HG02885 (cell line): ENCODE results near the gene ROBO1.

Experiments
- ATAC-seq: cut with Tn5 transposase; IDR thresholded peaks from one replicate; pipeline ENCODE4 v1.9.1; 2021; ENCODE audit warnings: mild to moderate bottlenecking; ENCODE audit not compliant: unreplicated experiment, poor library complexity

The ROBO1 gene

DNA sequence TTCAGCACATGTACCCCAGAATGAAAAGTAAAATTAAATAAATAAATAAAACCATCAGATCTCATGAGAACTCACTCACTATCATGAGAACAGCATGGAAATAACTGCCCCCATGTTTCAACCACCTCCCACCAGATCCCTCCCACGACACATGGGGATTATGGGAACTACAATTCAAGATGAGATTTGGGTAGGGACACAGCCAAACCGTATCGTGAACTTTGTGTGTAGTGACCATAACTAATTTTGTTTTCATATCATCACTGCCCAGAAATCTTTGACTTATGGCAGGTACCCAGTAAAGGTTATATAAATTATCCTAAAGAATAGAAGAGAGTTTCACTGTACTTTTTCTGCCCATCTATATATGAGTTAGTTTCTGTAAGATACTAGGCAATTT lies 766.5 kb downstream of the ROBO1 start:
- ATAC-seq = no peak

DNA sequence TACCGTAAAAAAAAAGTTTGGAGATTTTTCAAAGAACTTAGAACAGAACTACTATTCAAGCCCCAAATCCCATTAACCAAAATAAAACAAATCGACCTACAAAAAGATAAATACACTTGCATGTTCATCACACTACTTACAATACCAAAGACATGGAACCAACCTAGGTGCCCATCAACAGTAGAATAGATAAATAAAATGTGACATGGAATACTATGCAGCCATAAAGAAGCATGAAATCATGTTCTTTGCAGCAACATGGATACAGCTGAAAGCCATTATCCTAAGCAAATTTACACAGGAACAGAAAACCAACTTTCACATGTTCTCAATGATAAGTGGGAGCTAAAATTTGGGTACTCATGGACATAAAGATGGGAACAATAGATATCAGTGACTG lies 768.7 kb downstream of the ROBO1 start:
- no peak for ATAC-seq

DNA sequence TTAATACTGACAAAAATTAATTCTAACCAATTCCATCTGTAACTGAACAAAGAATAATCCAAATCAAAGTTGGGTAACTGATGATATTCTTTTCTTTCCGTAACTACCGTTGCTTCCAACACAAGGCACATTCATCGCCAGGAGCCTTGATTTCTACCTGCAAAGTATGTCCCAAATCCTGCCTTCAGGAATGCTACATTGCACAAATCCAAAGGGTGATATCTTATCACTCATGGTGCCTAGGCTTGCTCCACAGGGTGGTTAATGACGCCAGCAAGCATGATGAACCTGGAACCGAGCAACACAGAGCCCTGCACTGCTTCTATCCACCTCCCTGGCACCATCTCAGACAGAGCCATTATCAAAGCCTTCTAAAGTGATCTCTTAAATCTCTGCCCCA lies 772.7 kb downstream of the ROBO1 start:
- ATAC-seq = no peak

DNA sequence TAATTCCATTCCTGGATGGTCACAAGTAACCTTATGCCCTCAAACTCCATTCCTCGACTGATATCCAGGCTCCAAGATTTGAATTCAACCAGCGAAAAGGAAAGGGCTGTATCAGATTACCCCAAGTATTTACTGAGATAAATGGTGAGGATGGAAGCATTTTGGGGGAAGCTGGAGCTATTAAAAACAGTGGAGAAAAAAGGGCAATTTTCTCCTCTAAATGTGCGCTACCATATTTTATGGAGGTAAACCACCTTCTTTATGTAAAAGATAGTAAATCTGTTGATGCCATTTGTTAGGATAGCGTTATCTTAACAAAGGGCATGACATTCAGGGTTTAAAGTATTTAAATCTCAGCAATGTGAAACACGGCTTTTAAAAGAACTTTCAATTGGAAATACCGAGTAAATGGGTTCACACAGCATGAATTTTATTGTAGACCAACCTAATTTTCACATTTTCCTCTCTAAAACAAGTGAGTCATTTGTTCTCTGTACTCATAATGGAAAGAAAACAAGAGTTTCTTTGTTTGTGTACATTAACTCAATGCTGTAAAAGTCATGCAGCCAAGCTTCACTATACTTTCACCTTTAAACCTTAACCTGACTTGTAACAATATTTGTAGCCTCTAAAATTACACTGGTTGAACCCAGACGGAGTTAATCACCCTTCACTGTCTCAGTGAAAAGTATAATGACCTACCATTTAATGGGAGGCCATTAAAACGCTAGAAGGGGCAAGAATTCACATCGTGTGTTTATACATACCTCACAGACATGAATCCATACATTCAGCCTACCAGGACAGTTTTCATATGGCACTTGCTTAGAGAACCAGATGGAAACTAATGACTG lies 773.4 kb downstream of the ROBO1 start:
- no peak for ATAC-seq

DNA sequence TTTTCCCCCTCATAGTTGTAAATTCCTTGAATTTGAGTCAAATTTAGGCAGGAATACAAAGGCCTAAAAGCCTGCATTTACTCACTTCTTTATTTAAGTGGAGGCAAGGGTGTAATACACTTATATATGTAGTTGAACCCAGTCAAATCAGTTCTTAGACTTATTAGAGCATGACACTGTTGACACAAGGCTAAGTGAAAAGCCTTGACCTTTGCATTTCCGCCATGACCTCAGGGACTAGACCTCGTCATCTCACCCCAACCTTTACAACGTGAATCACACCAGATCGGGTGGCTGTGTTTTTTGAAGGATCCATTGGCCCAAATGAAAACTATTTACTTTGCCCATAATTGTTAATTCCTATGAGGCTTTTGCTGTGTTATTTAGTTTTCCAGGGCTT lies 774.4 kb downstream of the ROBO1 start:
- no peak for ATAC-seq

DNA sequence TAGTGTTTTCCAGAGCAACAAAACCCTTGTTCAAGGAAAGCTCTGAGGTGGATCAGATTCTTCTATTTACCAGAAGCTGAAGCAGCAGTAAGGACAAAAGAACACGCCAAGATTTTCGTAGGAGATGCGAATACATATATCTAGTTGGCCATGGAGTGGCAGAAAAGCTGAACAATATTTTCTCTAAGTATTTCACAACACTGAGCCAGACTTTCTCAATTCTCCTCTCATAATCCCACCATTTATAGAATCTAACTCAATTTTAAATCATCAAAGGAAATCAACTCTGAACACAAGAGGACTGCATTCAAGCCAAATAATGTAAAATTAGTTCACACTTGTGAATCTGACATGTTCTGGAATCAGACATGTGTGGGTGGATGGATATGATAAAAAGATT lies 775.0 kb downstream of the ROBO1 start:
- no peak for ATAC-seq

DNA sequence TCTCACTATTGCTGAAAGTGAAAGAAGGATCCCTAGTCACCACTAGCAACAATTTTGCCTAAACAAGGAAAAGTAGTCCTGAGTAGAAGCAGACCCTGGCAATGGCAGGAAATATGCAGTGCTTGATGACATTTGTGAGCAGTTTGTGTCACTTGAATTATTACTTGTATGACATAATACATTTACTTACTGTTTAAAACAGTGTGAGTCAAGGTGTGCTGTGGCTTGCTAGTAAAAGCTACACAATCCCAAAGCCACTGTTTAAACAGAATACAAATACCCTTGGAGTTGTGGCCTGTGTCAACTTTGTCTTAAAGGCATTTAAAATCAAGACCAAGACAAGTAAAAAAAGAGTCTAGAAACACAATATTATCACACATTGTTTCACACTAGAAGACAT lies 775.4 kb downstream of the ROBO1 start:
- ATAC-seq = no peak

DNA sequence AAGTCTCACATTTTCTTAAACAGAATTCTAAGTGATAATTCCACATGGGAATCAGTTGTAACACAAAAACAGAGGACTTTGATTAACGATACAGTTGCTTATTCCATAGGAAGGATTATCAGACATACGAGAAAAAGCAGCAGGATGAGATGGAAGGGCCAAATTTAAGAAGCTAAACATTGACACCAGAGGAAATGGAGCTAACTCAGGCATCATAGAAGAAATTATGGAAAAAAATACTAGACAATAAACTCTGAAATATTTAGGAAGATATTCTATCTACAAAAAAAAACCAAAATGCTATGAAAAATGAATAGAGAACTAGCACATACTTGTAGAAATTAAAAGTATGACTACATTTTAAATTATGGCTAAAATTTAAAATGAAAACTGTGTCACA lies 776.1 kb downstream of the ROBO1 start:
- no peak for ATAC-seq

DNA sequence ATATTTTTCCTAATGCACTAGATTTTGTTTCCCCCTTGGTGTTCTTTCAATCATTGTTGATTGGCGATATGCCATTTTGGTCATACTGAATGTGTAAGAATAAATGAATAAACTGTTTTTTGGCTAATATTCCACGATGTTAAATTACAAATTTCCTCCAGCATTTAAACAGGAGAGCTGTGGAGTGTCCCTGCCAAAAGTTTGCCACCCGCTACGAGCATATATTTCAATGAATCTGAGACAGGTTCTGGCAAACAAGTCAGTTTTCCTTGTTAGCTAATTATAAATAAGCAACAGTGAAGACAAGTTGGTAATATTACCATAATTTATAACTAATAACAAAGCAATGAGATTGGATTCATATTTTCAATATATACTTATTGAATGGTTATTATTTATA lies 777.6 kb downstream of the ROBO1 start:
- ATAC-seq = no peak

DNA sequence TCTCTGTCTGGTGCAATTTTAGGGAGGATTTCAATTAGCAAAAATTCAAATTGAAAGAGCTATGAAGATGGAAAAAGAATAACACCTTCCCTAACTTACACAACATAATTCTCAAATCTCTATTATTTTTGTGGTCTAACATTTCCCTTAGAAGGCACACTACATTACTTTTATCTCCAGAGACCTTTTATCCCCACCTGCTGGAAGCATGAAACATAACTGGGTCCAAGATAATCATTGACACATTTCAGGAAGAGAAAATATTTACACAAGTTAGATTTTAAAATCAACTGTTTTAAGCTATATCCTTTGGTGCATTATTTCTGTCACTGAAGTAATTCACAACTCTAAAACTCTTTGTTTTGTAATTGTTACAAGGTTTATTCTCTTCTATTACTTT lies 779.5 kb downstream of the ROBO1 start:
- no peak for ATAC-seq

DNA sequence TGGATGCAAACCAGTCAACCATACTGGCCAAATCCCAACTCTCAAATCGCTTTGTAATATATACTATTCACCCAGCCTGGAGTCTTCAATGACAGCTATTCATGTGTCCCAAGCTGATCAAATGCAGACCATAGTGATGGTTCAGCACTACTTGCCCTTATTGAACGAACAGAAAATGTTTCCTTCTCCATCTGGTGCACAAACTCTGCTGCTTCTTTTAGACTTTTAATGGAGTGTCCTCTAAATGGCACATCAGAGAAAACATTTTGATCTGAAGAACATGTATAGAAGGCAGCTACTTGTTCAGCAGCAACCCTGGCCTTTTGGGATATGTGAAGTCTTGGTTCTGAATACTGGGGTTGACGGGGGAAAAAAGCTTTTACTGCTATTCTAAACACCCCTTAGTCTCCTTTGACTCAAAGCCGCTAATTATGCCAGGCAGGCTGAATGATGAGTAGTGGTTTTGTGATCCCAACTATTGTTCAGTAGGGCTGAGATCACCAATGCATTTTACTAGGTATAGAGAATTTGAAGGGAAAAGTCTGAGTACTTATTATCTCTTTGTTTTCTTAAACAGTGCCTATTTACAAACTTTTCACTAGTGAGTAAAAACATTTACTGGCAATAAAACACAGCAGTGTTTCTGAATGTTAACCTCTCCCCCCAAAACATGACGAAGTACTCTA lies 781.2 kb downstream of the ROBO1 start:
- ATAC-seq = no peak

DNA sequence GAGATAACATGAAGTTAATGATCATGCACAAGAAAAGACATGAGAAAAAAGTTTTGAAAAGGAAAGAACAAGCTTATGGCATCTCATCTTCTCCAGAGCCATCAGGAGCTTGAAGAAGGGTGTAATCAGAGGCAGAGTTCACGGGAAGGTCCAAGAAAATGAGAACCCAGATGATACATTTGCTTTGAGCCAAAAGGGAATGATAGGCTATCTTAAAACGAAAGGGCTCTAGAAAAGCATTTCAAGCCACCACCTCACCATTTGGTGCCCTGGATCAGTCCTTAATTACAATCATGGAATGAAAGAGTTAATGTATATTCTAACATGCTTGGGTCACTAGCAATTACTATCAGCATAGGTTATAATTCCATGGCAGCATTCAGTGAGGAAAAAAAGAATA lies 781.8 kb downstream of the ROBO1 start:
- ATAC-seq = no peak

DNA sequence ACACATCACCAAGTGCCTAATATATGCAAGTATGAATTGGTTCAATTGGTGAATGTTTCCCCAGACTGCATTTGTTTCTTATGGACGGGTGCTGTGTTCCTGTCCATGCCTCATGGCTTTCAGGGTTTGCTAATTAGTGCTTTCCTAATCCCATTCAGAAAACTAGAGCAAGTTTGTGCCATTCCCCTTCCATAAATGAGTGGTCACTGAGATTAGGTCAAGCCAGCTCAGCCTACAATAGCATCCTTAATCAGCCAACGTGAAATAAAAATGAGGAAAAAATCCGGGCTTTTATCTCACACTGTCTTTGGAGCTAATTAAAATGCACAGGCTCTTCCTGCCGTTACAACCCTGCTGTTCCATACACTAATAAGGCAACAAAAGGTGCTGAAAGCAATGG lies 788.8 kb downstream of the ROBO1 start:
- ATAC-seq = no peak

DNA sequence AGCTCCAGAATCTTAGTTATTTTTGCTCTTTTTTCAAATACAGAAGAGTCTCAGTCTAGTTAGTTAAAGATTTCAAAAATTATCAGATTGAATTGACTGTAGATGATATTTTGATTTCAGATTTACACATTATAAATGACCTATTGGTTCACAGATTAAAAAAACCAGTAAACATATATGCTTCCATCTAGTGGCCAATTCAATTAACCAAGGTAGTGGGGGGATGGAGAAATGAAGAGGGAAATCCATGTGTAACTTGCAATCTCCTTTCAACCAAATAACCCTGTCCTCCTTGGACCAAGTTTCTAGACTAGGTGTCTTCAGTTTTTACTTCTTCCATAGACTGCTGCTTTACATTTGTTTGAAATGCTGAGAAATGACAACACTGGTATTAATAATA lies 789.8 kb downstream of the ROBO1 start:
- no peak for ATAC-seq

DNA sequence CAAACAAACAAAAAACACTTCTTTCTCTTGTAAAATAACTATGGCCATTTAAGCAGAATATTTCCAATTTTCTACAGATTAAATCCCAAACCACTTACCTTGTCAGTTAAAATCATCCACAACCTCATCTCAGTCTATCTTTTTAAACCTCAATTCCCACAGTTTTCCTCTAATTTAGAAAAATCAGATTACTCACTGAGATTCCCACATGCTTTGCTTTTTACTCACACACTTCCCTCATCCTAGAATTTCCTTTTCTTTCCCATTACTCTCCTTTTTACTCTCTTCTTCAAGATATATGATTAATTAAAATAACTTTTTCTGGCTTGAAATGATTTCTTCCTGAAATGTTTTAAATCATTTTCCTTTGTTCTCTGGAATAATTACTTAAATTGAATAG lies 790.7 kb downstream of the ROBO1 start:
- ATAC-seq = no peak

DNA sequence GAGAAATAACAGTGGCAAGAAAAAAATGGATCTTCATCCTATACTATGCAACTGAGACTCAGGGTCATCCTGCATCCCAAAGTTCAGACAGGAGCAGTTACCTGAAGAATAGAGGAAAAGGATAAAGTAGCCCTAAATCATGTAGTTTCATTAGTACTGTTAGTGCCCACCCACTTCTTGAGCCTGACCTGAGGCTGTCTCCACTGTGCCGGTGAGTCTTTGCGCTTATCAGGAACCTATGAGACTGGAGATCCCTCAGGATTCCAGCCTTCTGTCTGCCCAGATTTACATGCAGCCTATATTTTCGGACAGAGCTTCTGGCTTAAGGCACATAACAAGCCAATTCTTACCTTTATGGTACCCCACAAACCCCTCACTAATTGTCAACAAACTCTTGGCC lies 791.6 kb downstream of the ROBO1 start:
- no peak for ATAC-seq

DNA sequence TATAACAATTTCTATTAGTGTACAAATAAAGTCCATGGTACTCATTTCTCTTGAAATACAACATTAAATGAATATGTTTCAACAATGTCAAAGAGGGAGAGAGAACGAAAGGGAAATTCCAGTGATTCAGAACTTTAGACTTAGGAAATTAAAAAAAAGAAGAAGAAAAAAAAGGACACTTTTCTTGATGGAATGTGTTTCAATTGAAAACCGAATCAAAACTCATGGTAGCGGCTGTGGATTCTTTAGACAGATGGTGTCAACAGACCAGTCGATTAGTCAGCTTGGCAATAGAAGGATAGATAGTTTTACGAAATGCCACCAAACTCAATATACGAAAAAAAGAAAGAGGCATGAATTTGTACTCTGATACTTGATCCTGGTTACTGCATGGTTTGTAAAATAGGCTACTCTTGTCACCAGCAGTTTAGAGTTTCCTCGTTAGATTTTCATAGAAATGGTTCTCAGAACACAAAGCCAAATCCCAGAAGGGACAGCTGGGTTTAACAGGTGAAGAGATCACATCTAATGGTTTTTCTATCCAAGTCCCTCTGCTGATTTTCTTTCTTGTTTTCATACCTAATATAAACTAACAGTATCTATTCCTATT lies 793.5 kb downstream of the ROBO1 start:
- ATAC-seq = no peak

DNA sequence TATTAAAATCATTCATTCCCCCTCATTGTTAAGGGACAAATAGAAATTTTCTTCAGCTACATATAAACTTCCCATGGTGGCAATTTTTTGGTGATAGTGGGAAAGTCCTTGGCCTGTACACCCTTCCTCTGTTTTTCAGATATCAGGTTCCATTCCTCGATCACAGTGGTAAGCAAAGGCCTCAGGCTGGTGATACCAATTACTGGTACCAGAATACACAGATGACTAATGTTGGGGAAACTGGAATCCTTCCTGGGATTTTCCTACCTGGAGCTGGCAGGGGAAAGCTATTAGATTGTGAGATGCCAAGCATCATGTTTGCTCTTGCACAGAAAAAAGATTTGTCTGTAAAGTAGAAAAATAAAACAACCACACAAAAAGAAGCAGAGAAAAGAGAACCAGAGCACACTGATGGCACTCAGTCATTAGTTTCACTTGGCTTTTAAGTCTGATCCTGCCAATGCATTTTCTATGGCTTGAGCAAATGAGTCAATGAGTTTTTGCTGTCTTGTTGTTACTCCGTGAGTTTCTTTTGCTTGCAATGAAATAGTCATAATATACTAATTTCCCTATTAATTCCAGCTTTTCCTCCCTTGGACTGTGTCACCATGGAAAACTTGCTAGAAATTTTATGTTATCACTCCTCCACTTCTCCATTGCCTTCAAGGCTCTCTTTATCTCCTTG lies 795.0 kb downstream of the ROBO1 start:
- no peak for ATAC-seq

DNA sequence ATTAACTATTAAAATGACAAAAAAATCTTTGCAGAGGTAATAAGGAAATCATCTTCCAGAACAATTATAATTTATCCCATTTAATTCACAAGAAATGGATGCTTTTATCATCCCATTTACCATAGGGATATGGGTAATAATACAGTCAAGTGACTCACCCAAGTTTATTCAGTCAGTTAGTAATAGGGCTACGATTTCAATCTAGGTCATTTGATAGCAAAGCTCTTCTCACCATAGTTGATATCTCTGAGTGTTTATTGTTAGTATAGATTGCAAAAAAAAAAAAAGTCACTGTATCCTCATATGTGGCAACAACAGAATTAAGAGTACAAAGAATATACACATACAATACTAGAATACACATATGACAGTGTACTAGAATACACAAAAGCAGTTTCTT lies 797.1 kb downstream of the ROBO1 start:
- ATAC-seq = no peak

DNA sequence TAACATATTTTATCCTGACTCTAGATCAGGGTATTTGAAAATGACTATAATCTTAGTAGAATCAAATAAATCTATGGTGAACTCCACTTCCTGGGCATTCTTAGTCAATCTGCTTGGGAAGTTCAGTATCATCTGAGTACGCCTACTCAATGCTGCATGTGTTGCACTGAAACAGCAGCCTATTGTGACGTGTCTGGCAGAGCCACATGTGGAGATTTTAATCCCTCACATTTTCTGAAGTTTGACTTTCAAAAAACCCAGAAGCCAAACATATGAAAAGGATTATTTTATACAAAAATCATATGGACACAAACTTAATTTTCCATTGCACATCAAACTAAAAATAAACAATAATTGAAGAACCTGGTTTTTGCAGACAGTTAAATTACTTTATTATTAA lies 798.3 kb downstream of the ROBO1 start:
- no peak for ATAC-seq

DNA sequence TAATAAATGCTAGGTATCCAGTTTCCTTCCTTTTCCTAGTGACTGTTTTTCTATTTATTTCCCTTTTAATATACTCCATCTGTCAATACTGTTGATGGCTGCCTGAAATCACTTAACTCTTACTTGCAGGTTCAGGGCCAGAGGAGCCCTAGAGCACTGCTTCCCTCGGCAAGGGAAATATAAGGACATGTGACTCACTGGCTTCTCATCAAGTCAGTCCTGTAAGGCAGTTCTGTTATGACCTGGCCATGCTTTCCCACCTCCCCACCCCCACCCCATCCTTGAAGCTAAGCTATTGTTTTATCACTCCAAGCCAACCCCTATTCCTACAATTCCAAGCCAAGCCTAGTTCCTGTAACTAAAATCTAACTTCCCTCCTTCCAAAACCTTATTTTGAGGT lies 800.7 kb downstream of the ROBO1 start:
- ATAC-seq = no peak
